Liver (tissue), 3 donors: Measurements from ENCODE around the gene TPR.

ENCODE experiments used
- EGR1 ChIP-seq, 2 donors: IDR thresholded peaks; 2 replicates each; pipeline ENCODE4 v1.6.1; 2016 to 2018; ENCODE audit warnings: antibody characterized with exemption in 2 of 2, low read depth in 2 of 2
- FOXA2 ChIP-seq: IDR thresholded peaks from 2 replicates; pipeline ENCODE4 v1.6.1; 2016; ENCODE audit warnings: antibody characterized with exemption
- GABPA ChIP-seq, 2 donors: IDR thresholded peaks in 1 of 2; conservative IDR thresholded peaks in 1 of 2; 2 replicates each; pipeline ENCODE4 v1.6.1; 2016; ENCODE audit warnings: antibody characterized with exemption in 2 of 2, mild to moderate bottlenecking in 1 of 2, moderate library complexity in 1 of 2
- JUND ChIP-seq, 2 donors: IDR thresholded peaks; 2 replicates each; pipeline ENCODE4 v1.6.1; 2016; ENCODE audit warnings: antibody characterized with exemption in 2 of 2
- NR2F2 ChIP-seq: IDR thresholded peaks from 2 replicates; pipeline ENCODE4 v1.6.1; 2016; ENCODE audit warnings: antibody characterized with exemption
- RAD21 ChIP-seq, 2 donors: IDR thresholded peaks; 2 replicates each; pipeline ENCODE4 v1.6.1; 2016; ENCODE audit warnings: antibody characterized with exemption in 2 of 2, mild to moderate bottlenecking in 2 of 2
- REST ChIP-seq: IDR thresholded peaks from 2 replicates; pipeline ENCODE4 v1.6.1; 2016; ENCODE audit warnings: antibody characterized with exemption, mild to moderate bottlenecking
- SP1 ChIP-seq: IDR thresholded peaks from 2 replicates; pipeline ENCODE4 v1.6.1; 2018; ENCODE audit warnings: antibody characterized with exemption, mild to moderate bottlenecking
- TAF1 ChIP-seq: conservative IDR thresholded peaks from 2 replicates; pipeline ENCODE4 v1.6.1; 2016; ENCODE audit warnings: antibody characterized with exemption, mild to moderate bottlenecking
- YY1 ChIP-seq: IDR thresholded peaks from 2 replicates; pipeline ENCODE4 v1.6.1; 2016; ENCODE audit warnings: antibody characterized with exemption, mild to moderate bottlenecking
- TF ChIP-seq, protein P1 (sequence below): fragments of 150-350 bp; IDR thresholded peaks from 2 replicates; pipeline ENCODE4 v1.5.1; 2017; ENCODE audit warnings: improper control_type of control experiment, low read depth, low read length; ENCODE audit not compliant: missing input control
- TF ChIP-seq, protein P2 (sequence below): IDR thresholded peaks from 2 replicates; pipeline ENCODE4 v1.6.1; 2016; ENCODE audit warnings: antibody characterized with exemption
- TF ChIP-seq, protein P3 (sequence below): IDR thresholded peaks from 2 replicates; pipeline ENCODE4 v1.6.1; 2016; ENCODE audit warnings: antibody characterized with exemption
- TF ChIP-seq, protein P4 (sequence below): IDR thresholded peaks from 2 replicates; pipeline ENCODE4 v1.6.1; 2016; ENCODE audit warnings: antibody characterized with exemption
- donor health status: healthy.
- donor health status: healthy.

GRCh38 chr1:186307445-186307844 is 67.6 kb downstream of the TPR start:
- TF ChIP-seq, protein P1, sequence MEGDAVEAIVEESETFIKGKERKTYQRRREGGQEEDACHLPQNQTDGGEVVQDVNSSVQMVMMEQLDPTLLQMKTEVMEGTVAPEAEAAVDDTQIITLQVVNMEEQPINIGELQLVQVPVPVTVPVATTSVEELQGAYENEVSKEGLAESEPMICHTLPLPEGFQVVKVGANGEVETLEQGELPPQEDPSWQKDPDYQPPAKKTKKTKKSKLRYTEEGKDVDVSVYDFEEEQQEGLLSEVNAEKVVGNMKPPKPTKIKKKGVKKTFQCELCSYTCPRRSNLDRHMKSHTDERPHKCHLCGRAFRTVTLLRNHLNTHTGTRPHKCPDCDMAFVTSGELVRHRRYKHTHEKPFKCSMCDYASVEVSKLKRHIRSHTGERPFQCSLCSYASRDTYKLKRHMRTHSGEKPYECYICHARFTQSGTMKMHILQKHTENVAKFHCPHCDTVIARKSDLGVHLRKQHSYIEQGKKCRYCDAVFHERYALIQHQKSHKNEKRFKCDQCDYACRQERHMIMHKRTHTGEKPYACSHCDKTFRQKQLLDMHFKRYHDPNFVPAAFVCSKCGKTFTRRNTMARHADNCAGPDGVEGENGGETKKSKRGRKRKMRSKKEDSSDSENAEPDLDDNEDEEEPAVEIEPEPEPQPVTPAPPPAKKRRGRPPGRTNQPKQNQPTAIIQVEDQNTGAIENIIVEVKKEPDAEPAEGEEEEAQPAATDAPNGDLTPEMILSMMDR: no peak
- TF ChIP-seq, protein P2, sequence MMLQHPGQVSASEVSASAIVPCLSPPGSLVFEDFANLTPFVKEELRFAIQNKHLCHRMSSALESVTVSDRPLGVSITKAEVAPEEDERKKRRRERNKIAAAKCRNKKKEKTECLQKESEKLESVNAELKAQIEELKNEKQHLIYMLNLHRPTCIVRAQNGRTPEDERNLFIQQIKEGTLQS: no peak
- TF ChIP-seq YY1 (no peak), JUND (IDR thresholded peaks at IDR 0.05) (no peak), GABPA (IDR thresholded peaks at IDR 0.05 in 1 of 2, conservative IDR thresholded peaks at IDR 0.05 in 1 of 2) (no peak), EGR1 (IDR thresholded peaks at IDR 0.05; ENCODE audit: low read depth in 2 of 2) (no peak), RAD21 (IDR thresholded peaks at IDR 0.05) (no peak), TAF1 (no peak), REST (no peak), FOXA2 (no peak), SP1 (no peak), NR2F2 (no peak)
- TF ChIP-seq, protein P3, sequence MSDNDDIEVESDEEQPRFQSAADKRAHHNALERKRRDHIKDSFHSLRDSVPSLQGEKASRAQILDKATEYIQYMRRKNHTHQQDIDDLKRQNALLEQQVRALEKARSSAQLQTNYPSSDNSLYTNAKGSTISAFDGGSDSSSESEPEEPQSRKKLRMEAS: no peak
- TF ChIP-seq, protein P4, sequence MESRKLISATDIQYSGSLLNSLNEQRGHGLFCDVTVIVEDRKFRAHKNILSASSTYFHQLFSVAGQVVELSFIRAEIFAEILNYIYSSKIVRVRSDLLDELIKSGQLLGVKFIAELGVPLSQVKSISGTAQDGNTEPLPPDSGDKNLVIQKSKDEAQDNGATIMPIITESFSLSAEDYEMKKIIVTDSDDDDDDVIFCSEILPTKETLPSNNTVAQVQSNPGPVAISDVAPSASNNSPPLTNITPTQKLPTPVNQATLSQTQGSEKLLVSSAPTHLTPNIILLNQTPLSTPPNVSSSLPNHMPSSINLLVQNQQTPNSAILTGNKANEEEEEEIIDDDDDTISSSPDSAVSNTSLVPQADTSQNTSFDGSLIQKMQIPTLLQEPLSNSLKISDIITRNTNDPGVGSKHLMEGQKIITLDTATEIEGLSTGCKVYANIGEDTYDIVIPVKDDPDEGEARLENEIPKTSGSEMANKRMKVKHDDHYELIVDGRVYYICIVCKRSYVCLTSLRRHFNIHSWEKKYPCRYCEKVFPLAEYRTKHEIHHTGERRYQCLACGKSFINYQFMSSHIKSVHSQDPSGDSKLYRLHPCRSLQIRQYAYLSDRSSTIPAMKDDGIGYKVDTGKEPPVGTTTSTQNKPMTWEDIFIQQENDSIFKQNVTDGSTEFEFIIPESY: no peak
